Smooth muscle cell (in vitro differentiated cells): Measurements from ENCODE around the gene TEDC1. TPM values are rescaled to one million over a fixed set of nuclear protein-coding genes. Genes with fewer than 3 reads are reported as not detected.

Experiments
- DNase-seq: peaks from one replicate; lab custom pipeline; 2025; ENCODE audit not compliant: unreplicated experiment; lab: John Stamatoyannopoulos, UW
- H2AFZ ChIP-seq: fragments of 200-600 bp; sonication (generic); 2 replicates; pipeline ENCODE4 v1.6.0; 2016; ENCODE audit warnings: antibody characterized with exemption, low read depth, mild to moderate bottlenecking
- H3F3A ChIP-seq: fragments of 200-600 bp; sonication (generic); 2 replicates; pipeline ENCODE4 v1.6.0; 2017; ENCODE audit warnings: antibody characterized with exemption, low read depth
- H3K27ac ChIP-seq: fragments of 200-600 bp; sonication (generic); 2 replicates; pipeline ENCODE4 v1.5.1; 2016; ENCODE audit warnings: low read depth, mild to moderate bottlenecking
- H3K27me3 ChIP-seq: fragments of 200-600 bp; sonication (generic); 2 replicates; pipeline ENCODE4 v1.6.1; 2016; ENCODE audit warnings: low read depth, mild to moderate bottlenecking
- H3K36me3 ChIP-seq: fragments of 200-600 bp; sonication (generic); 2 replicates; pipeline ENCODE4 v1.5.1; 2016; ENCODE audit warnings: low read depth
- H3K4me1 ChIP-seq: fragments of 200-600 bp; sonication (generic); 2 replicates; pipeline ENCODE4 v1.5.1; 2016; ENCODE audit warnings: low read depth
- H3K4me2 ChIP-seq: fragments of 200-600 bp; sonication (generic); 2 replicates; pipeline ENCODE4 v1.6.0; 2016; ENCODE audit warnings: mild to moderate bottlenecking
- H3K4me3 ChIP-seq: fragments of 200-600 bp; sonication (generic); 2 replicates; pipeline ENCODE4 v1.5.1; 2016; ENCODE audit warnings: mild to moderate bottlenecking
- H3K79me2 ChIP-seq: fragments of 200-600 bp; sonication (generic); 2 replicates; pipeline ENCODE4 v1.6.0; 2016; ENCODE audit warnings: low read depth, mild to moderate bottlenecking
- H3K9ac ChIP-seq: fragments of 200-600 bp; sonication (generic); 2 replicates; pipeline ENCODE4 v1.6.0; 2016; ENCODE audit warnings: low read depth
- H3K9me3 ChIP-seq: fragments of 200-600 bp; sonication (generic); replicated peaks from 2 replicates; pipeline ENCODE4 v1.5.1; 2016; ENCODE audit warnings: low read depth
- H4K20me1 ChIP-seq: fragments of 200-600 bp; sonication (generic); 2 replicates; pipeline ENCODE4 v1.6.0; 2016; ENCODE audit warnings: low read depth
- WGBS: methylation state at CpG from one replicate; pipeline ENCODE4 v1.1.7; 2016; ENCODE audit warnings: low lambda C conversion rate; 5-methylcytosine and 5-hydroxymethylcytosine counted together
- polyA plus RNA-seq: library from polyadenylated mRNA; unstranded; fragments of >200 nt; fragmentation: Nextera tagmentation; extraction: Ambion mirVana; gene quantifications from 2 replicates; pipeline ENCODE4 v1.2.1, GENCODE V29; 2016
- total RNA-seq: library from RNA; depleted of rRNA; stranded (reverse); fragments of >200 nt; gene quantifications from 2 replicates; pipeline ENCODE4 v1.2.3, GENCODE V29; 2014
- TF ChIP-seq, protein P1 (sequence below): fragments of 200-600 bp; sonication (generic); IDR thresholded peaks from 2 replicates; pipeline ENCODE4 v1.5.1; 2017; ENCODE audit warnings: borderline replicate concordance, mild to moderate bottlenecking, antibody characterized with exemption; ENCODE audit not compliant: insufficient read depth, poor library complexity, severe bottlenecking

Gene TEDC1
- total and polyA plus RNA-seq, 2 experiments from 2014 or later, result 3.8 to 8.2 TPM

DNA sequence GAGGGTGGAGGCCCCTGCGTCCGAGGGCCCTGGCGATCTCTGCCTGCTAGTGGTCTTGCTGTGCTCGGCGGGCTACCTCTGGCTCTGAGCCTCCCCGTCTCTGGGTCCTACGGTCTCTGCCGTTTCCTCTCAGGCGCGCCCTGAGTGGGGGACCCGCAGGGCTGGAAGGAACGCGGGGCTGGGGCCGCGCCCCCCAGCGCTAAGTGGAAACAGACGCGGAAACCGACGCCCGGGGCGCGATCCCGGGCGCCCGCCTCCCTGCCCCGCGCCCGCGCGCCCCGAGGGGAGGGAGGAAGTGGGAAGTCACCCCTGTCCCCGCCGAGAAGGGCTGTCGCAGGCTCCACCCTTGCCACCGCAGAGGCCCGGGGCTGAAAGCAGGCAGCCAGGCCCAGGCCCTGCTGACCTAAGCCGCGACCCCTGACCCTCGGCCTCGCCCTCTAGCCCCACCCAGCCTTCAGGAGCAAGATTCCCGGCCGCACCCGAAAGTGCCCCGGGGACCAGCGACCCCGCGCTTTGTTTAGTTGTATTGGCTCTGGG is 3.5 kb upstream of the TEDC1 start:
- Histone ChIP-seq H3K9ac (no peak overlapping the region), H3K4me1 (peaks cover 6% of the 10 kb centered on the region), H3K36me3 (no peaks in the 10 kb centered on the region), H3K4me2 (peak overlapping the region; percentile 69), H3F3A (no peaks in the 10 kb centered on the region), H3K4me3 (peak overlapping the region; percentile 30), H3K9me3 (no peaks in the 10 kb centered on the region), H3K27ac (no peak overlapping the region), H3K79me2 (no peaks in the 10 kb centered on the region), H4K20me1 (no peaks in the 10 kb centered on the region), H2AFZ (no peak overlapping the region), H3K27me3 (peaks cover 11% of the 10 kb centered on the region)
- no peak for DNase-seq
- 48% methylated on average over 44 of the region's 48 CpGs for WGBS
- TF ChIP-seq, protein P1, sequence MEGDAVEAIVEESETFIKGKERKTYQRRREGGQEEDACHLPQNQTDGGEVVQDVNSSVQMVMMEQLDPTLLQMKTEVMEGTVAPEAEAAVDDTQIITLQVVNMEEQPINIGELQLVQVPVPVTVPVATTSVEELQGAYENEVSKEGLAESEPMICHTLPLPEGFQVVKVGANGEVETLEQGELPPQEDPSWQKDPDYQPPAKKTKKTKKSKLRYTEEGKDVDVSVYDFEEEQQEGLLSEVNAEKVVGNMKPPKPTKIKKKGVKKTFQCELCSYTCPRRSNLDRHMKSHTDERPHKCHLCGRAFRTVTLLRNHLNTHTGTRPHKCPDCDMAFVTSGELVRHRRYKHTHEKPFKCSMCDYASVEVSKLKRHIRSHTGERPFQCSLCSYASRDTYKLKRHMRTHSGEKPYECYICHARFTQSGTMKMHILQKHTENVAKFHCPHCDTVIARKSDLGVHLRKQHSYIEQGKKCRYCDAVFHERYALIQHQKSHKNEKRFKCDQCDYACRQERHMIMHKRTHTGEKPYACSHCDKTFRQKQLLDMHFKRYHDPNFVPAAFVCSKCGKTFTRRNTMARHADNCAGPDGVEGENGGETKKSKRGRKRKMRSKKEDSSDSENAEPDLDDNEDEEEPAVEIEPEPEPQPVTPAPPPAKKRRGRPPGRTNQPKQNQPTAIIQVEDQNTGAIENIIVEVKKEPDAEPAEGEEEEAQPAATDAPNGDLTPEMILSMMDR, result no peak

DNA sequence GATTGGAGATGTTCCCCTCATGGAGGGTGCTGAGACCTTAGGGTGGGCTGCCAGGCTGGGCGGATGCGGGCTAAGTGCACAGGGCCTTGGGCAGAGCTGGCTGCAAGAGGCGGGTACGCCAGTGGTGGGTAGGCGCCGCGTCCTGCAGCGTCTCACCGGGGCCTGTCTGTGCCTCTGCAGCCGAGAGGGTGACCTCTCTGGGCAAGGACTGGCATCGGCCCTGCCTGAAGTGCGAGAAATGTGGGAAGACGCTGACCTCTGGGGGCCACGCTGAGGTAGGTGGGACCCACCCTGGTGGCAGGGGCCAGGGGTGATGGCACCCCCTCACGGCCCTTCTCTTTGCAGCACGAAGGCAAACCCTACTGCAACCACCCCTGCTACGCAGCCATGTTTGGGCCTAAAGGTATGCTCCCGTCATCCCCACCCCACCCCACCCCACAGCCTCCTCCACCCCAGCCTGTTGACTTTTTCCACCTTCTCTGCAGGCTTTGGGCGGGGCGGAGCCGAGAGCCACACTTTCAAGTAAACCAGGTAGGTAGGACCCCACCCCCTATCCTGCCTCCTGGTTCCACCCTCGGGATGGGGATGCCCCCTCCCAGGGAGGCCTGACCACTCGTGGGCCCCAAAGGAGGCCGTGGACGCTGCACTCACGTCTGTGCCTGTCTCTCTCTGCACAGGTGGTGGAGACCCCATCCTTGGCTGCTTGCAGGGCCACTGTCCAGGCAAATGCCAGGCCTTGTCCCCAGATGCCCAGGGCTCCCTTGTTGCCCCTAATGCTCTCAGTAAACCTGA is 2.9 kb upstream of the TEDC1 start:
- Histone ChIP-seq H4K20me1 (no peaks in the 10 kb centered on the region), H3K4me1 (peaks cover 6% of the 10 kb centered on the region), H3K36me3 (no peaks in the 10 kb centered on the region), H2AFZ (no peak overlapping the region), H3K27me3 (peaks cover 11% of the 10 kb centered on the region), H3K4me3 (no peak overlapping the region), H3K9me3 (no peaks in the 10 kb centered on the region), H3K79me2 (no peaks in the 10 kb centered on the region), H3K27ac (no peak overlapping the region), H3K9ac (no peak overlapping the region), H3F3A (no peaks in the 10 kb centered on the region), H3K4me2 (peak overlapping the region; percentile 69)
- TF ChIP-seq, protein P1, result no peak
- DNase-seq, result no peak
- 95% methylated on average over 22 of the region's 26 CpGs for WGBS

DNA sequence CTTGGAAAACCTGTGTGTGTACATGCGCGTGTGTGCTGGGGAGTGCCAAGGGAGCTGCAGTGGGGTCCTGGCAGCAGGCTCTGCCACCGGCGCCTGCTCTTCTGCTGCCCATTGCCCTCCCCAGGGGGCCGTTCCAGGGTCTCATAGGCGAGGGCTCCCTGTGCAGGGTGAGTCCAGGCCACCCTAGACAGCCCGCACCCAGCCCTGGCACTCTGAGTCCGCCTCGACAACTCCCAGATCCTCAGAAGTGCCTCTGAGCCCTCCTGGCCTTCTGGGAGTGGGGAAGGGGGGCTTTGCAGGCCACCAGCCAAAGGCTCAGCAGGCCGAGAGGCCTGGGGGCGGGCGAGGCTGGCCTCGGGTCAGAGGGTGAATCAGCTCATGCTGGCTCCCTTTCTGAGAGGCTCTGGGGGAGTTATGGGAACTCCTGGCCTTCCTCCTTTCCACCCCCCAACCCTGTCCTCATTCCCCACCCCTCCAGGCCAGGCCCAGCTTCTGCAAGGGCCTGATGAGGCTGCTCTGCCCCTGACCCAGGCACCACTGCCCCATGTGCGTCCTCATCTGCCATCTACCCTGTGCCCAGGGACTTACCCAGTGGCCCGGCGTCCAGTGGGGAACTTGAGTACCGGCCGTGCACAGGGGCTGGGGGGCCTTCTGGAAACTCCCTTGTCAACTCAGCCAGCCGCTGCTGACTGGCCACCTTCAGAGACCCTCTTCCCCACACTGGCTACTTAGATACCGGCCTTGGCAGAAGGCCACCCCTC is 2.1 kb upstream of the TEDC1 start:
- H3K27ac ChIP-seq, result no peak overlapping the region
- H3K4me2 ChIP-seq, result peak overlapping the region; percentile 99
- H3K4me3 ChIP-seq, result peak overlapping the region; percentile 76
- no peaks in the 10 kb centered on the region for H4K20me1 ChIP-seq
- H3K9me3 ChIP-seq, result no peaks in the 10 kb centered on the region
- H3F3A ChIP-seq, result no peaks in the 10 kb centered on the region
- peaks cover 11% of the 10 kb centered on the region for H3K27me3 ChIP-seq
- H3K79me2 ChIP-seq, result no peaks in the 10 kb centered on the region
- no peaks in the 10 kb centered on the region for H3K36me3 ChIP-seq
- no peak overlapping the region for H2AFZ ChIP-seq
- no peak overlapping the region for H3K9ac ChIP-seq
- TF ChIP-seq, protein P1, result no peak
- WGBS, result 82% methylated on average over 20 of the region's 20 CpGs
- peaks cover 6% of the 10 kb centered on the region for H3K4me1 ChIP-seq
- no peak for DNase-seq
